ENCODE measurements around the gene DNM2. TPM values are rescaled to one million over a fixed set of nuclear protein-coding genes. Genes with fewer than 3 reads are reported as not detected.

DNM2 gene
- total and polyA plus RNA-seq, 10 of the 15 experiments (the other 5 are each of a cell fraction or from before 2014, with no cell fraction given): 1.2 to 146 (median 68.9) TPM

- Histone ChIP-seq H3K36me3 (ENCODE audit: control insufficient read depth in 2 of 2, insufficient read depth in 2 of 2, low read length in 1 of 2) (no peaks in the 10 kb centered on the region), H4K20me1 (ENCODE audit: control insufficient read depth, insufficient read depth) (no peaks in the 10 kb centered on the region), H3K4me2 (ENCODE audit: control insufficient read depth, insufficient read depth) (no peak overlapping the region), H3K79me2 (ENCODE audit: control insufficient read depth, insufficient read depth, low read length) (peaks cover 2% of the 10 kb centered on the region; the same call in 1 of the 2 replicates), H3K4me3 (no peak overlapping the region; the same call in 1 of the 2 replicates), H3K4me1 (ENCODE audit: control insufficient read depth, insufficient read depth, low read length) (no peaks in the 10 kb centered on the region), H3K27ac (ENCODE audit: control insufficient read depth, insufficient read depth) (no peak overlapping the region), H3K9me3 (replicated peaks; ENCODE audit: control insufficient read depth, insufficient read depth, low read length) (no peaks in the 10 kb centered on the region), H2AFZ (ENCODE audit: control insufficient read depth, low read depth, low read length) (no peak overlapping the region), H3K27me3 (replicated peaks in 1 of 2; ENCODE audit: control insufficient read depth in 2 of 2, insufficient read depth in 2 of 2, low read length in 1 of 2) (no peaks in the 10 kb centered on the region), H3K9ac (ENCODE audit: control insufficient read depth, insufficient read depth, low read length) (no peak overlapping the region)
- ATAC-seq (peak; percentile 46), FAIRE-seq (no peak), DNase-seq (ENCODE audit: low read depth, low spot score) (peak; percentile 35)
- POLR2A ChIA-PET: interaction anchor here (0.5 to 1.6 kb wide), 7 partner anchors 55 to 157 kb away, joined by 3 to 5 read pairs (median 4); no protein-coding TSS in a partner anchor
- RAD21 ChIA-PET (ENCODE audit: unreplicated experiment): interaction anchor here (0.6 to 8.2 kb wide), 28 partner anchors 18 to 282 kb away, joined by 3 to 136 read pairs (median 4); partner anchors contain the start of gene DNM2
- in situ Hi-C loops (cut with MboI) (loop anchor here (5.0 kb wide), 1 partner anchor 117 kb away; no protein-coding TSS in a partner anchor), intact Hi-C loops (cut with micrococcal nuclease; ENCODE audit: unreplicated experiment) (loop anchor here (1.0 to 5.0 kb wide), 2 partner anchors 37 to 118 kb away; no protein-coding TSS in a partner anchor)
- WGBS (ENCODE audit: insufficient coverage, insufficient replicate concordance, low lambda C conversion rate, missing lambda C conversion rate): 18% methylated on average over 15 of the region's 15 CpGs
- CTCF ChIA-PET: interaction anchor here (0.5 to 10.8 kb wide), 62 partner anchors 8 to 768 kb away, joined by 3 to 210 read pairs (median 4); partner anchors contain the start of genes CDC37, DNM2, KRI1 and TMED1
- BruUV-seq (replicated peaks): no TSS peak
- SMC1A ChIA-PET (ENCODE audit: uncharacterized antibody, unreplicated experiment): interaction anchor here (0.6 to 8.8 kb wide), 26 partner anchors 16 to 293 kb away, joined by 3 to 103 read pairs (median 4); partner anchors contain the start of genes CDKN2D and DNM2
- TF ChIP-seq, protein P1, sequence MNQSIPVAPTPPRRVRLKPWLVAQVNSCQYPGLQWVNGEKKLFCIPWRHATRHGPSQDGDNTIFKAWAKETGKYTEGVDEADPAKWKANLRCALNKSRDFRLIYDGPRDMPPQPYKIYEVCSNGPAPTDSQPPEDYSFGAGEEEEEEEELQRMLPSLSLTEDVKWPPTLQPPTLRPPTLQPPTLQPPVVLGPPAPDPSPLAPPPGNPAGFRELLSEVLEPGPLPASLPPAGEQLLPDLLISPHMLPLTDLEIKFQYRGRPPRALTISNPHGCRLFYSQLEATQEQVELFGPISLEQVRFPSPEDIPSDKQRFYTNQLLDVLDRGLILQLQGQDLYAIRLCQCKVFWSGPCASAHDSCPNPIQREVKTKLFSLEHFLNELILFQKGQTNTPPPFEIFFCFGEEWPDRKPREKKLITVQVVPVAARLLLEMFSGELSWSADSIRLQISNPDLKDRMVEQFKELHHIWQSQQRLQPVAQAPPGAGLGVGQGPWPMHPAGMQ (IDR thresholded peaks at IDR 0.05; ENCODE audit: borderline replicate concordance): no peak
- TF ChIP-seq, protein P2, sequence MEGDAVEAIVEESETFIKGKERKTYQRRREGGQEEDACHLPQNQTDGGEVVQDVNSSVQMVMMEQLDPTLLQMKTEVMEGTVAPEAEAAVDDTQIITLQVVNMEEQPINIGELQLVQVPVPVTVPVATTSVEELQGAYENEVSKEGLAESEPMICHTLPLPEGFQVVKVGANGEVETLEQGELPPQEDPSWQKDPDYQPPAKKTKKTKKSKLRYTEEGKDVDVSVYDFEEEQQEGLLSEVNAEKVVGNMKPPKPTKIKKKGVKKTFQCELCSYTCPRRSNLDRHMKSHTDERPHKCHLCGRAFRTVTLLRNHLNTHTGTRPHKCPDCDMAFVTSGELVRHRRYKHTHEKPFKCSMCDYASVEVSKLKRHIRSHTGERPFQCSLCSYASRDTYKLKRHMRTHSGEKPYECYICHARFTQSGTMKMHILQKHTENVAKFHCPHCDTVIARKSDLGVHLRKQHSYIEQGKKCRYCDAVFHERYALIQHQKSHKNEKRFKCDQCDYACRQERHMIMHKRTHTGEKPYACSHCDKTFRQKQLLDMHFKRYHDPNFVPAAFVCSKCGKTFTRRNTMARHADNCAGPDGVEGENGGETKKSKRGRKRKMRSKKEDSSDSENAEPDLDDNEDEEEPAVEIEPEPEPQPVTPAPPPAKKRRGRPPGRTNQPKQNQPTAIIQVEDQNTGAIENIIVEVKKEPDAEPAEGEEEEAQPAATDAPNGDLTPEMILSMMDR (IDR thresholded peaks at IDR 0.05 in 2 of 3, conservative IDR thresholded peaks at IDR 0.05 in 1 of 3; ENCODE audit: control insufficient read depth in 2 of 3, extremely low read depth in 1 of 3, insufficient read depth in 1 of 3, low read depth in 3 of 3, low read length in 3 of 3): peak; percentile 51 to 67 (median 58)
- TF ChIP-seq, protein P3, sequence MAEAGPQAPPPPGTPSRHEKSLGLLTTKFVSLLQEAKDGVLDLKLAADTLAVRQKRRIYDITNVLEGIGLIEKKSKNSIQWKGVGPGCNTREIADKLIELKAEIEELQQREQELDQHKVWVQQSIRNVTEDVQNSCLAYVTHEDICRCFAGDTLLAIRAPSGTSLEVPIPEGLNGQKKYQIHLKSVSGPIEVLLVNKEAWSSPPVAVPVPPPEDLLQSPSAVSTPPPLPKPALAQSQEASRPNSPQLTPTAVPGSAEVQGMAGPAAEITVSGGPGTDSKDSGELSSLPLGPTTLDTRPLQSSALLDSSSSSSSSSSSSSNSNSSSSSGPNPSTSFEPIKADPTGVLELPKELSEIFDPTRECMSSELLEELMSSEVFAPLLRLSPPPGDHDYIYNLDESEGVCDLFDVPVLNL (IDR thresholded peaks at IDR 0.05; ENCODE audit: low read depth, low read length): no peak
- TF ChIP-seq POLR2AphosphoS2 (IDR thresholded peaks at IDR 0.05; ENCODE audit: low read depth, low read length) (no peak), WRNIP1 (IDR thresholded peaks at IDR 0.05; ENCODE audit: borderline replicate concordance, low read depth, low read length) (no peak), HDGF (IDR thresholded peaks at IDR 0.05) (no peak), RCOR1 (conservative IDR thresholded peaks at IDR 0.05; ENCODE audit: low read depth, low read length) (no peak), EP300 (IDR thresholded peaks at IDR 0.05; ENCODE audit: borderline replicate concordance in 1 of 2, control insufficient read depth in 1 of 2, low read depth in 2 of 2, low read length in 2 of 2) (no peak), BCLAF1 (IDR thresholded peaks at IDR 0.05) (no peak), BRCA1 (IDR thresholded peaks at IDR 0.05; ENCODE audit: low read depth, low read length) (no peak)
- TF ChIP-seq, protein P4, sequence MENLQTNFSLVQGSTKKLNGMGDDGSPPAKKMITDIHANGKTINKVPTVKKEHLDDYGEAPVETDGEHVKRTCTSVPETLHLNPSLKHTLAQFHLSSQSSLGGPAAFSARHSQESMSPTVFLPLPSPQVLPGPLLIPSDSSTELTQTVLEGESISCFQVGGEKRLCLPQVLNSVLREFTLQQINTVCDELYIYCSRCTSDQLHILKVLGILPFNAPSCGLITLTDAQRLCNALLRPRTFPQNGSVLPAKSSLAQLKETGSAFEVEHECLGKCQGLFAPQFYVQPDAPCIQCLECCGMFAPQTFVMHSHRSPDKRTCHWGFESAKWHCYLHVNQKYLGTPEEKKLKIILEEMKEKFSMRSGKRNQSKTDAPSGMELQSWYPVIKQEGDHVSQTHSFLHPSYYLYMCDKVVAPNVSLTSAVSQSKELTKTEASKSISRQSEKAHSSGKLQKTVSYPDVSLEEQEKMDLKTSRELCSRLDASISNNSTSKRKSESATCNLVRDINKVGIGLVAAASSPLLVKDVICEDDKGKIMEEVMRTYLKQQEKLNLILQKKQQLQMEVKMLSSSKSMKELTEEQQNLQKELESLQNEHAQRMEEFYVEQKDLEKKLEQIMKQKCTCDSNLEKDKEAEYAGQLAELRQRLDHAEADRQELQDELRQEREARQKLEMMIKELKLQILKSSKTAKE (IDR thresholded peaks at IDR 0.05; ENCODE audit: low read depth, poor library complexity, severe bottlenecking): no peak
Observed at GRCh38 chr19:10699650-10700335, 18.1 kb upstream of the DNM2 start.
